Measurements from ENCODE around the gene NAV2. TPM values are rescaled to one million over a fixed set of nuclear protein-coding genes. Genes with fewer than 3 reads are reported as not detected.

The NAV2 gene
- polyA plus RNA-seq, 1 donor (not counting 4 experiments of a cell fraction or from before 2014, with no cell fraction given): 4.0 TPM

DNA sequence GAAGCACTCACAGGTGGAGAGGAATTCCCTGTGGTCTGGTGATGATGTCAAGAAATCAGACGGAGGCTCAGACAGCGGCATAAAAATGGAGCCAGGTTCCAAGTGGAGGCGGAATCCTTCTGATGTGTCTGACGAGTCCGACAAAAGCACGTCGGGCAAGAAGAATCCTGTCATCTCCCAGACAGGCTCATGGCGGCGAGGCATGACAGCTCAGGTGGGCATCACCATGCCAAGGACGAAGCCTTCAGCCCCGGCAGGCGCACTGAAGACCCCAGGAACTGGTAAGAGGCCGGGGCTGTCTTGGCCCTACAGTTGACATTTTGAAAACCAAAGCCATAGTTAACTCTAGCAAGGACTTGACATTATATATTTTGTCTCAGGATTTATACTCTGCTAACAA, 331.4 kb downstream of the NAV2 start:
- H4K20me1 ChIP-seq (ENCODE audit: control insufficient read depth, extremely low read depth, insufficient read depth, low read length): no peaks in the 10 kb centered on the region
- H3K27ac ChIP-seq (ENCODE audit: control insufficient read depth, insufficient read depth, low read length): no peak overlapping the region
- FAIRE-seq (no peak), DNase-seq (ENCODE audit: low read depth, low spot score) (no peak)
- no peaks in the 10 kb centered on the region for H3K9me1 ChIP-seq (ENCODE audit: control insufficient read depth, extremely low read depth, insufficient read depth, low read length)
- dilution Hi-C loops (cut with MboI; ENCODE audit: extremely low pct_ligation_motif_present, low sequenced_read_pairs): no loop called here
- peaks cover 38% of the 10 kb centered on the region for H3K4me1 ChIP-seq (ENCODE audit: control insufficient read depth, extremely low read depth, insufficient read depth, low read length)
- H2AFZ ChIP-seq (ENCODE audit: control insufficient read depth, low read length): no peak overlapping the region
- H3K4me3 ChIP-seq (ENCODE audit: control insufficient read depth in 2 of 3, extremely low read depth in 1 of 3, insufficient read depth in 2 of 3, low read depth in 1 of 3, low read length in 3 of 3): no peak overlapping the region
- H3K36me3 ChIP-seq (ENCODE audit: control insufficient read depth in 2 of 2, extremely low read depth in 1 of 2, insufficient read depth in 2 of 2, low read length in 2 of 2): peaks cover 5 to 12% of the 10 kb centered on the region in 2 experiments
- H3K79me2 ChIP-seq (ENCODE audit: control insufficient read depth, insufficient read depth, low read length): no peaks in the 10 kb centered on the region
- H3K4me2 ChIP-seq (ENCODE audit: control insufficient read depth, extremely low read depth, insufficient read depth, low read depth, low read length): no peak overlapping the region
- no peaks in the 10 kb centered on the region for H3K27me3 ChIP-seq (ENCODE audit: control insufficient read depth, extremely low read depth, insufficient read depth, low read length)
- TF ChIP-seq EZH2 (IDR thresholded peaks at IDR 0.05; ENCODE audit: low read length): no peak
- TF ChIP-seq, protein P1, sequence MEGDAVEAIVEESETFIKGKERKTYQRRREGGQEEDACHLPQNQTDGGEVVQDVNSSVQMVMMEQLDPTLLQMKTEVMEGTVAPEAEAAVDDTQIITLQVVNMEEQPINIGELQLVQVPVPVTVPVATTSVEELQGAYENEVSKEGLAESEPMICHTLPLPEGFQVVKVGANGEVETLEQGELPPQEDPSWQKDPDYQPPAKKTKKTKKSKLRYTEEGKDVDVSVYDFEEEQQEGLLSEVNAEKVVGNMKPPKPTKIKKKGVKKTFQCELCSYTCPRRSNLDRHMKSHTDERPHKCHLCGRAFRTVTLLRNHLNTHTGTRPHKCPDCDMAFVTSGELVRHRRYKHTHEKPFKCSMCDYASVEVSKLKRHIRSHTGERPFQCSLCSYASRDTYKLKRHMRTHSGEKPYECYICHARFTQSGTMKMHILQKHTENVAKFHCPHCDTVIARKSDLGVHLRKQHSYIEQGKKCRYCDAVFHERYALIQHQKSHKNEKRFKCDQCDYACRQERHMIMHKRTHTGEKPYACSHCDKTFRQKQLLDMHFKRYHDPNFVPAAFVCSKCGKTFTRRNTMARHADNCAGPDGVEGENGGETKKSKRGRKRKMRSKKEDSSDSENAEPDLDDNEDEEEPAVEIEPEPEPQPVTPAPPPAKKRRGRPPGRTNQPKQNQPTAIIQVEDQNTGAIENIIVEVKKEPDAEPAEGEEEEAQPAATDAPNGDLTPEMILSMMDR (optimal IDR thresholded peaks at IDR 0.05 in 1 of 3, IDR thresholded peaks at IDR 0.05 in 1 of 3, conservative IDR thresholded peaks at IDR 0.05 in 1 of 3; ENCODE audit: extremely low read depth in 1 of 3, insufficient read depth in 2 of 3, low read length in 3 of 3): no peak
- H3K9me3 ChIP-seq (ENCODE audit: control insufficient read depth, low read depth, low read length): no peaks in the 10 kb centered on the region
- H3K9ac ChIP-seq (ENCODE audit: control insufficient read depth, extremely low read depth, insufficient read depth, low read length): no peak overlapping the region

DNA sequence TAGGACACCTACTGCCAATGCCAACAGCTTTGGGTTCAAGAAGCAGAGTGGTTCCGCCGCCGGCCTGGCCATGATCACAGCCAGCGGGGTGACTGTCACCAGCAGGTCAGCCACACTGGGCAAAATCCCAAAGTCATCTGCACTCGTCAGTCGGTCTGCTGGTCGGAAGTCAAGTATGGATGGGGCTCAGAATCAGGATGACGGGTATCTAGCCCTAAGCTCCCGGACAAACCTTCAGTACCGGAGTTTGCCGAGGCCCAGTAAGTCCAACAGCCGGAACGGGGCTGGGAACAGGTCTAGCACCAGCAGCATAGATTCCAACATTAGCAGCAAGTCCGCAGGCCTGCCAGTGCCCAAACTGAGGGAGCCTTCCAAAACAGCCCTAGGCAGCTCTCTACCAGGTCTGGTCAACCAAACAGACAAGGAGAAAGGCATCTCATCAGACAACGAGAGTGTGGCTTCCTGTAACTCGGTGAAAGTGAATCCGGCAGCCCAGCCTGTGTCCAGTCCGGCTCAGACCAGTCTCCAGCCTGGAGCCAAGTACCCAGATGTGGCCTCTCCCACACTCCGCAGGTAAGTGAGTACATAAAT, 332.6 kb downstream of the NAV2 start:
- TF ChIP-seq, protein P1 (optimal IDR thresholded peaks at IDR 0.05 in 1 of 3, IDR thresholded peaks at IDR 0.05 in 1 of 3, conservative IDR thresholded peaks at IDR 0.05 in 1 of 3; ENCODE audit: extremely low read depth in 1 of 3, insufficient read depth in 2 of 3, low read length in 3 of 3): no peak
- TF ChIP-seq EZH2 (IDR thresholded peaks at IDR 0.05; ENCODE audit: low read length): no peak
- Histone ChIP-seq H3K4me3 (ENCODE audit: control insufficient read depth in 2 of 3, extremely low read depth in 1 of 3, insufficient read depth in 2 of 3, low read depth in 1 of 3, low read length in 3 of 3) (no peak overlapping the region), H3K9me3 (ENCODE audit: control insufficient read depth, low read depth, low read length) (no peaks in the 10 kb centered on the region), H2AFZ (ENCODE audit: control insufficient read depth, low read length) (no peak overlapping the region), H3K9me1 (ENCODE audit: control insufficient read depth, extremely low read depth, insufficient read depth, low read length) (no peaks in the 10 kb centered on the region), H3K4me2 (ENCODE audit: control insufficient read depth, extremely low read depth, insufficient read depth, low read depth, low read length) (no peak overlapping the region), H4K20me1 (ENCODE audit: control insufficient read depth, extremely low read depth, insufficient read depth, low read length) (no peaks in the 10 kb centered on the region), H3K4me1 (ENCODE audit: control insufficient read depth, extremely low read depth, insufficient read depth, low read length) (peaks cover 50% of the 10 kb centered on the region), H3K9ac (ENCODE audit: control insufficient read depth, extremely low read depth, insufficient read depth, low read length) (no peak overlapping the region), H3K27ac (ENCODE audit: control insufficient read depth, insufficient read depth, low read length) (no peak overlapping the region), H3K79me2 (ENCODE audit: control insufficient read depth, insufficient read depth, low read length) (no peaks in the 10 kb centered on the region), H3K36me3 (ENCODE audit: control insufficient read depth in 2 of 2, extremely low read depth in 1 of 2, insufficient read depth in 2 of 2, low read length in 2 of 2) (peaks cover 9 to 11% of the 10 kb centered on the region in 2 experiments), H3K27me3 (ENCODE audit: control insufficient read depth, extremely low read depth, insufficient read depth, low read length) (no peaks in the 10 kb centered on the region)
- no peak for FAIRE-seq
- dilution Hi-C loops (cut with MboI; ENCODE audit: extremely low pct_ligation_motif_present, low sequenced_read_pairs): no loop called here
- DNase-seq (ENCODE audit: low read depth, low spot score): no peak
